ENCODE results near the gene TMEM107.
"Not testable (repeated sequence)": the region's sequence is repeated elsewhere in the genome, so short reads cannot be mapped to it uniquely, and the experiment has no call there.

TMEM107 gene

GRCh38 chr17:8189041-8189710 is 13.0 kb upstream of the TMEM107 start:
- DNase-seq: no peak

- DNase-seq: no peak
Observed at GRCh38 chr17:8188263-8188839, 12.2 kb upstream of the TMEM107 start.

GRCh38 chr17:8187517-8188262 is 11.5 kb upstream of the TMEM107 start:
- peak; percentile 98 for DNase-seq

- peak; percentile 92 for DNase-seq
Observed at GRCh38 chr17:8186787-8187516, 10.8 kb upstream of the TMEM107 start.

- no peak for DNase-seq
Observed at GRCh38 chr17:8186446-8186786, 10.2 kb upstream of the TMEM107 start.

- peak; percentile 82 for DNase-seq
Observed at GRCh38 chr17:8185582-8186445, 9.6 kb upstream of the TMEM107 start.

GRCh38 chr17:8176998-8177731 is 985 bp upstream of the TMEM107 start:
- DNase-seq: no peak

GRCh38 chr17:8175795-8176196 is 384 bp downstream of the TMEM107 start:
- peak; percentile 40 for DNase-seq

GRCh38 chr17:8173871-8174322 is 2.3 kb downstream of the TMEM107 start:
- DNase-seq: no peak

GRCh38 chr17:8173056-8173870 is 2.9 kb downstream of the TMEM107 start:
- DNase-seq: peak; percentile 96

- DNase-seq: not testable (repeated sequence)
Observed at GRCh38 chr17:8170186-8170585, 6.0 kb downstream of the TMEM107 start.

- DNase-seq: no peak
Observed at GRCh38 chr17:8167526-8167925, 8.7 kb downstream of the TMEM107 start.

- no peak for DNase-seq
Observed at GRCh38 chr17:8166731-8167130, 9.4 kb downstream of the TMEM107 start.

GRCh38 chr17:8164815-8165131 is 11.4 kb downstream of the TMEM107 start:
- no peak for DNase-seq

GRCh38 chr17:8163978-8164814 is 12.0 kb downstream of the TMEM107 start:
- DNase-seq: peak; percentile 84

GRCh38 chr17:8162997-8163977 is 12.9 kb downstream of the TMEM107 start:
- DNase-seq: no peak

GRCh38 chr17:8162233-8162996 is 13.8 kb downstream of the TMEM107 start, which contains the start of gene VAMP2:
TSS of gene VAMP2 (minus strand) at chr17:8162948. CDS start at chr17:8162879, 69 bp downstream.
- DNase-seq: peak; percentile 88

Measured in suppressor macrophage treated with lipopolysaccharide for 4 hours (primary cell).